Measurements from ENCODE around the gene FHIT. TPM values are rescaled to one million over a fixed set of nuclear protein-coding genes. Genes with fewer than 3 reads are reported as not detected.

Gene FHIT
- polyA plus RNA-seq, 1 experiment: 0.11 TPM

GRCh38 chr3:60497902-60498301 is 753.4 kb downstream of the FHIT start:
- ChIA-PET CTCF (interaction anchor here (0.6 to 1.0 kb wide), 3 partner anchors 301 to 519 kb away, joined by 3 read pairs; no protein-coding TSS in a partner anchor), POLR2A (no interaction called here)
- Histone ChIP-seq H3K27me3 (ENCODE audit: control insufficient read depth, insufficient read depth, low read length) (no peaks in the 10 kb centered on the region), H3K36me3 (ENCODE audit: control insufficient read depth, insufficient read depth, low read length) (no peaks in the 10 kb centered on the region), H3K4me3 (ENCODE audit: low read depth, low read length) (no peak overlapping the region)
- TF ChIP-seq CTCF (IDR thresholded peaks at IDR 0.05; ENCODE audit: insufficient read depth, low read depth, low read length): no peak
- no peak for DNase-seq (ENCODE audit: low read depth)

DNA sequence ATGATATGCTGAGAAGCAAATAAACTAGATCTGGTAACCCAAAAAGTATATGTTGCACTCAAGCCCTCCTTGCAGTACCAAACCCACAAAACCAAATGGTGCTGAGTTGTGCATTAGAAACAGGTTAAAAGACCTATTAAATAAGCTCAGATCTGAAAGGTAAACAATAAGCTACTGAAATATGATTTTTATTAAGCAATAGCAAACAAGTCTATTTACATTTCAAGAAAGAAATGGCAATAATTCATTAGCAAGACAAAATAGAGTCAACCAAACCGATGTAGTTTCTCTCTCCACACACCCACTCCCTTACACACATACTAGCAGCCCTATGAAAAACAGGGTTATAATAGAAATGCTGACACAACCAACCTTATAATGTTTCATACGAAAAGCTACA is 760.3 kb downstream of the FHIT start:
- no peak for DNase-seq (ENCODE audit: low read depth)
- H3K27me3 ChIP-seq (ENCODE audit: control insufficient read depth, insufficient read depth, low read length): no peaks in the 10 kb centered on the region
- CTCF ChIA-PET: no interaction called here
- TF ChIP-seq CTCF (IDR thresholded peaks at IDR 0.05; ENCODE audit: insufficient read depth, low read depth, low read length): no peak
- no peak overlapping the region for H3K4me3 ChIP-seq (ENCODE audit: low read depth, low read length)
- POLR2A ChIA-PET: no interaction called here
- no peaks in the 10 kb centered on the region for H3K36me3 ChIP-seq (ENCODE audit: control insufficient read depth, insufficient read depth, low read length)

DNA sequence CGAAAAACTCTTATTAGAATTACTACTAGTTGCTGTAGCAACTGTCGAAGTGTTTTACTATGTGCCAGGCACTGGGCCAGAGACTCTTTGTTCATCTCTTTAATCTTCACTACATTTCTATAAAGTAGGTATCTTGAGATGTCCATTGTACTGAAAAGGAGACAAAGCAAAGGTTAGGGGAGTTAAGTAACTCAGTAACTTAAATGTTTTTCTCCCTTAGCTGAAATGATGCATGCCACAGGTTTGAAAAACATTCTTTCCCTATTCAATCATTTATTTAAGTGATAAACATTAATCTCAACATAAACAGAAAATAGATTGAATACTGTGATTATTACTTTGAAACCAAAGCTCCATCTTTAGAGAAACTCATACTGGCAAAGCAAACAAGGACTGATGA is 776.2 kb downstream of the FHIT start:
- POLR2A ChIA-PET: no interaction called here
- no peaks in the 10 kb centered on the region for H3K36me3 ChIP-seq (ENCODE audit: control insufficient read depth, insufficient read depth, low read length)
- H3K27me3 ChIP-seq (ENCODE audit: control insufficient read depth, insufficient read depth, low read length): no peaks in the 10 kb centered on the region
- CTCF ChIA-PET: no interaction called here
- no peak for TF ChIP-seq CTCF (IDR thresholded peaks at IDR 0.05; ENCODE audit: insufficient read depth, low read depth, low read length)
- H3K4me3 ChIP-seq (ENCODE audit: low read depth, low read length): no peak overlapping the region
- no peak for DNase-seq (ENCODE audit: low read depth)

- no peaks in the 10 kb centered on the region for H3K36me3 ChIP-seq (ENCODE audit: control insufficient read depth, insufficient read depth, low read length)
- H3K27me3 ChIP-seq (ENCODE audit: control insufficient read depth, insufficient read depth, low read length): no peaks in the 10 kb centered on the region
- ChIA-PET CTCF (no interaction called here), POLR2A (no interaction called here)
- TF ChIP-seq CTCF (IDR thresholded peaks at IDR 0.05; ENCODE audit: insufficient read depth, low read depth, low read length): no peak
- no peak overlapping the region for H3K4me3 ChIP-seq (ENCODE audit: low read depth, low read length)
- no peak for DNase-seq (ENCODE audit: low read depth)
Measured at GRCh38 chr3:60469481-60469880, 781.8 kb downstream of the FHIT start.

GRCh38 chr3:60463685-60464084 is 787.6 kb downstream of the FHIT start:
- H3K4me3 ChIP-seq (ENCODE audit: low read depth, low read length): no peak overlapping the region
- no peaks in the 10 kb centered on the region for H3K27me3 ChIP-seq (ENCODE audit: control insufficient read depth, insufficient read depth, low read length)
- POLR2A ChIA-PET: no interaction called here
- CTCF ChIA-PET: no interaction called here
- no peak for TF ChIP-seq CTCF (IDR thresholded peaks at IDR 0.05; ENCODE audit: insufficient read depth, low read depth, low read length)
- no peak for DNase-seq (ENCODE audit: low read depth)
- H3K36me3 ChIP-seq (ENCODE audit: control insufficient read depth, insufficient read depth, low read length): no peaks in the 10 kb centered on the region

Measured in BJ (cell line).